Left lobe of liver (tissue), 2 donors: Measurements from ENCODE around the gene CLASP2. TPM values are rescaled to one million over a fixed set of nuclear protein-coding genes. Genes with fewer than 3 reads are reported as not detected.
"Not testable (repeated sequence)": the region's sequence is repeated elsewhere in the genome, so short reads cannot be mapped to it uniquely, and the experiment has no call there.

Experiments
- ATAC-seq: fragments of 200-7000 bp; cut with Tn5 transposase; one replicate; pipeline ENCODE4 v1.9.1; 2020; ENCODE audit warnings: mild to moderate bottlenecking, moderate library complexity
- DNase-seq: peaks from one replicate; pipeline ENCODE4 v3.0.0-alpha.2; 2020; ENCODE audit warnings: low spot score
- total RNA-seq: library from RNA; stranded (reverse); gene quantifications from one replicate; pipeline ENCODE4 v1.2.1, GENCODE V29; 2021
- donor health status: DM: no; HTN: no; CAD: no; lungs with moderate emphysema.
- donor health status: DM: no; HTN: yes; CAD: no.

The CLASP2 gene
- total RNA-seq, 1 donor from 2014 or later, result 16.7 TPM

DNA sequence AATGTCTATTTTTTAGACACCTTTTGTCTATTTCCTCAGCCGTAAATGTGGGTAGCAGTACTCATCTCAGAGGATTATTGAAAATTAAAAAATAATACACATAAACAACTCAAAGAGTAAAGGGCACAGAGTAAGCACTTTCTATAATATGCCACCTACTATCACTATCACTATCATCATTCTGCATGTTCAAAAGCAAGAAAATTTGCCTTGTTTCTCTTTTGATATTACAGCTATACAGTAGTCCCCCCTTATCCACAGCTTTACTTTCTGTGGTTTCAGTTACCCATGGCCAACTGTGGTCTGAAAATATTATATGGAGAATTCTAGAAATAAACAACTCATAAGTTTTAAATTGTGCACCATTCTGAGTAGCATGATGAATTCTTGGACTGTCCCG, 27.7 kb downstream of the CLASP2 start:
- ATAC-seq (no peak), DNase-seq (no peak)

DNA sequence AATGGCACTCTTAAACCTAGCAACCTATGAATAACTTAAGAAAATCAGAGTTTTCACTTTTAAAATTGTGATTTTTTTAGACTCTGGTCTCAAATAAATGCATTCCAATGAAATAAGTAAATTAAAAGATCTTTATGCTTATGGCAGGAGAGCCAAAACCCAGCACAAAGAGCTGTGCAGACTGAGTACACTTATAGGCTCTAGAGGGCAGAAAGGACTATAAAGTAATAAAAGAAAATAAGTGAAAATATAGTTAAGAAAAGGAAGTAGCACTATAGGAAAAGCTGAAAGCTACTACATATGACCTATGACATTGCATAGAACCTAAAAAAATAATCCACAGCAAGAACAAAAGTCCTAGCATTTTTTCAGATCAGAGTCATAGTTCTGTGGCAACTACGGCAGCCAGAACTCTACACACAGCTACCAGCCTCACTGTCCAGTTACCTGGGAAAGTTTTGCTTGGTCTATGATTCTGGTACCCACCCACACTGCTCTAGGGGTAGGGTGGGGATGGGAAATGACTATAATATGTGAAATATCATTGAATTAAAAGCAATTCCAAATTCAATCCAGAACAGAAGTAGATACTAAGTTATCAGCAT, 30.5 kb downstream of the CLASP2 start:
- ATAC-seq, result no peak
- DNase-seq, result no peak

DNA sequence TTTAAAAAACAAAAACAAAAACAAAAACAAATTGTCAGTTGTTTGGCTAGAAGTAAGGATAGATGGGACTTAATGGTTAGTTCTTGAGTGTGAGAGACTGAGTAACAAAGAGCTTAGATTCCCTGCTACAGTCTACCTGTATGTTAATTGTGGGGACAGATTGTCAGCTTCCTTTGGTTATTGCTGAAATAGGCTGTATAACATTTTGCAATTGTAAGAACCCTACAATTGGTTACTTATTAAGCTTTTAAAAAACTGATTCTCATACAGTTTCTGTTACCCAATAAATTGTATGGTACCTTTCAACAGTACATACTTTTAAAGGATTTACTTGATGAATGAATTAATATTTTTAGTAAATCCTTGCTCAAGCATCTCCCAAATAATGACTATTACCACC, 35.3 kb downstream of the CLASP2 start:
- DNase-seq, result no peak
- ATAC-seq, result peak; percentile 78

DNA sequence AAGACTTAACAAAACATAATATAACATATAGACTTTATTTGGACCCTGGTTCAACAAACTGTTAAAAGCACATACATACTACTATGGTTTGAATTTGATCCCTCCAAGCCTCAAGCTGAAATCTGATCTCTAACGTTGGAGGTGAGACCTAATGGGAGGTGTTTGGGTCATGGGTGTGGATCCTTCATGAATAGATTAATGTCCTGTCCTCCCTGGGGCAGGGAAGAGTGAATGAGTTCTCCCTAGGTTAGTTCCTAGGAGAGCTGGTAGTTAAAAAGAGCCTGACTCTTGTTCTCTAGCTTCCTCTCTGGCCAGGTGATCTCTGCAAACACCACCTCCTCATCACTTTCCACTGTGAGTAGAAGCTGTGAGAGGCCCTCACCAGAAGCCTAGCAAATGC, 36.4 kb downstream of the CLASP2 start:
- ATAC-seq (no peak), DNase-seq (no peak)

DNA sequence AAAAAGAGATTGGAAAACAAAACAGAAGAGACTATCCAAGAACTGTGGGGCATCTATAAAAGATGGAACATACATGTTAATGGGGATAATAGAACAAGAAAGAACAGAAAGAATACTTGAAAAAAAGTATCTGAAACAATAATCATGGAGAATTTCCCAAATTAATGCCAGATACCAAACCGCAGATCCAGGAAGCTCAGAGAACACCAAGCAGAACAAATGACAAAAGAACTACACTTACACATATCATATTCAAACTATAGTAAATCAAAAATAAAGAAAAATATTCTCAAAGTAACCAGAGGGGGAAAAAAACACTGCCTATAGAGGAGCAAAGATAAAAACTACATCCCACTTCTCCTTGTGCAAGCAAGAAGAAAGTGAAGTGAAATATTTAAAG, 40.0 kb downstream of the CLASP2 start:
- ATAC-seq, result no peak
- DNase-seq, result no peak

DNA sequence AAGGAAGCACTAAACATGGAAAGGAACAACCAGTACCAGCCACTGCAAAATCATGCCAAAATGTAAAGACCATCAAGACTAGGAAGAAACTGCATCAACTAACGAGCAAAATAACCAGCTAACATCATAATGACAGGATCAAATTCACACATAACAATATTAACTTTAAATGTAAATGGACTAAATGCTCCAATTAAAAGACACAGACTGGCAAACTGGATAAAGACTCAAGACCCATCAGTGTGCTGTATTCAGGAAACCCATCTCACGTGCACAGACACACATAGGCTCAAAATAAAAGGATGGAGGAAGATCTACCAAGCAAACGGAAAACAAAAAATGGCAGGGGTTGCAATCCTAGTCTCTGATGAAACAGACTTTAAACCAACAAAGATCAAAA, 44.6 kb downstream of the CLASP2 start:
- DNase-seq, ATAC-seq: not testable (repeated sequence)

DNA sequence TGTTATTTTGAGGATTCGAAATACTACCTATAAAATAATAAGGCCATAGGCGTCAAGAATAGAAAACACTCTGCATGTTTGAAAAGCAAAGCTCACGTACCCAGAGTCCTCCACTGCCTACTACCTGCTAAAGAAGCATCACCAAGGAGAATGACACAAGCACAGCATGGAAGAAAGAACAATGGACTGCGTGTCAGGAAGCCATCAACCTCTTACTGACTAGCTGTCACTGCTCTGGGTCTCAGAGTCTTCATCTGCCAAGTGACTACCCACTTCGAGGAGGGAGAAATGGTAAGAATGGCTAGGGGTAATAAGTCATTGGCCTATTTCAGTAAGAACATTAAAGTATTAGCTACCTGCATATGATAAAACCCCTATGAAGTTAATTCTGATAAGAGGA, 49.4 kb downstream of the CLASP2 start:
- no peak for DNase-seq
- ATAC-seq, result no peak

DNA sequence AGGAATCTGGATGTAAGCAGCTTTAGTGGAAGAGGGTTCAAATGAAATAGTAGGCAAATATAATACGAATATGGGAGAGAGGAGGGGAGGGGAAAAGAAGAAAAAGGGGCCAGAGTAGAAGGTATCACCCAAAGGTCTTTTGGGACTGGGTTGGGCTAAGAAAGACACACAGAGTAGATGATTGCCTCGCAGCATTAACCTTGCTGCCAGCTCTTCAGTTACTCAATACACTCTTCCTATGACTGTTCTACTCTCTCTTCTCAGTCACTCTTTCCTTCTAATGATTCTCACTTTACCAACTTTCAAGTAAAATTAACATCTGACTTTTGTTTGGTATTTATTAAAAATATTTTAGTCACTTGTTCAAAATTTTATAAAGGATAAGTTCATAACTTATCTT, 52.8 kb downstream of the CLASP2 start:
- ATAC-seq, result no peak

DNA sequence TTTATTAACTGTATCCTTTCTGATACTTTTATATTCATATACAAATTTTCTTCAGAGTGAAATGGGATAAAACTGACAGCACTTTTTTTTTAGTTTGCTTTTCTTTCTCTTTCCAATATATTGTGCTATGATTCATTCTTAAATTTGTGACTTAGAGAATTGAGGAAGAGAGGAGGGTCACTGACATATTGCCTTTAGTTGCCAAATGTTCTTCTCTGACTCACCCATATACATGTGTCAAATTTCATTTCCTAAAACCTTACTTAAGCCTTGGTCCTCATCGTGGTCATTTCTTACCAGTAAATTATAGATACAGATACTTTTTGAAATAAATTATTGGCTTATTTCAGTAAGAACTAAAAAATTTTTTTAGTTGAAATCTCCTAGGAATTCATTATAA, 53.9 kb downstream of the CLASP2 start:
- DNase-seq (no peak), ATAC-seq (no peak)

More for the DNA sequence above, 52.8 kb downstream of the CLASP2 start:
- no peak for DNase-seq

DNA sequence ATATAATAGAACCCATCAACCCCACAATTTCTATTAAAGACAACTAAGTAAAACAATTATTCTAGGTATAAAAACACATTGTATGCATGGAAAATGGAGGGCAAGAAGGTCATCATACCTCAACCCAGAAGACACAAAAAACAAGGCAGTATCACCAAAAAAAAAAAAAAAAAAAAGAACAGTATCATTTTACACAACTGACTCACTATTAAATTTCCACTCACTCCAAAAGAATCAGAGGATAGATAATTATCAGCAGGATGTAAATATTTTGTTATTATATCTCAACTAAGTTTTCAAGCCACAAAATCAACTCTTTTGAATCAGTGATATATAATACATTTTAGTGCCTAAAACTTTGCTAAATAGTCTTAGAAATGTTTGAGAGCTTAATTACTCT, 55.0 kb downstream of the CLASP2 start:
- DNase-seq (no peak), ATAC-seq (no peak)

DNA sequence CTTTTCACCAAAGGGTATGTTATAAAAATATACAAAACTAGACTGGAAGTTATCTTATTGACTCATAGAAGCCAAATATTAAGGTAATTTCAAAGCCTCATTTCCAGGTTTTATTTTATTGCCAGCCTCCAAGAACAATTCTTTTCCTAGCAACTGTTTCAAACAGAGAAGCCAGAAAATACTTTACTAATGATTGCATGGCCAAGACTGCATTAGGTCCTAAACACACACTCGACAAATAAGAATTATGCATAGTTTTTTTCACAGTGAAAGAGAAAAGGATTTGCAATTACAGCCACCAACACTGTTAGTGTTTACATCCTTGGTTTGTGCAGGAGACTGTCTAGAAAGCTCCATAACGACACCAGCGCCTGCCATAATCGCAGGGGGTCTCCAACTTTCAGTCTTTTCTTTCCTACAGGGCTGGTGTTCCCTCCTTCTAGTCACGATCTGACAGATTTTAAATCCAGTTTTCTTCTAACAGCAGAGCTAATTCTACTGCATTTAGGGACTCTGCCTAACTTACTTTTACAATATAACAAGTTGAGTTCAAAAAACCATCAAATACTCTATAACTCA, 58.1 kb downstream of the CLASP2 start:
- no peak for DNase-seq
- ATAC-seq, result no peak

DNA sequence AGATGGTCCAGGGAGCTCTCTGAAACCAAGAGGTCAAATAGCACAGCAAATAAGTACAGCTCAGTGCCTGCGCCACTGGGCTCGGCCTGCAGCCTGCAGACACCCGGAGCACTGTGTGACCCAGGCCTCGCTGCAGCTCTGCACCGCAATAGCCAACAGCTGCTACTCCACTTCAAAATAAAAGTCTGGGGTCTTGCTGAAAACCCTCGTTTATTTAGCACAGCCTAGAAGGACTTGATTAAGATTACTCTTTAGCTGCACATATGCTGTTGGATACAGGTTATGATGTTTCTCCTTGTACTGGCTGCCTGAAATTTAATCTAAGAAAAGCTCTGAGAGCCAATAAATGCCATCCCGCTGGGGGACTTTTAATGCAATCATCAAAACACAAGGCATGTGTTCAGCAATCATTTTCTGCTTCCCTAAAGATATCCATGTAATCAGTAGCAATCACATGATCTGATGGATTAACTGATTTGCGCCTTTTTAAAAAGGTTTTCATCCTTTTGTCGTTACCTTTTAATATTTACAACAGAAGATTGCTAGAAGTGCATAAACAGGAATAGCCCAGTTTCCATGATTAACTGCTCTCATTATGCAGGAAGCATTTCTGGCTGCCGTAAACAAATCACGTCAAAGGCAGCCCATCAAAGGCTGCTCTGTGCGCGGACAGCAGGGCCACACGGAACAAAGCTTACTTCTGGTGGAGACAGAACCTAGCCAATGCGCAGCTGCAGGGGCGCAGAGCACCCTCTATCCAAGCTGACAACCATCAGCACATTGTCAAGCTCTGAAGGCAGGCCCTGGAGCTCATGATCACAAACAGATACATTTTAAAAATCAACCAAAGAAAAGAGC, 58.8 kb downstream of the CLASP2 start:
- peak; percentile 66 for DNase-seq

DNA sequence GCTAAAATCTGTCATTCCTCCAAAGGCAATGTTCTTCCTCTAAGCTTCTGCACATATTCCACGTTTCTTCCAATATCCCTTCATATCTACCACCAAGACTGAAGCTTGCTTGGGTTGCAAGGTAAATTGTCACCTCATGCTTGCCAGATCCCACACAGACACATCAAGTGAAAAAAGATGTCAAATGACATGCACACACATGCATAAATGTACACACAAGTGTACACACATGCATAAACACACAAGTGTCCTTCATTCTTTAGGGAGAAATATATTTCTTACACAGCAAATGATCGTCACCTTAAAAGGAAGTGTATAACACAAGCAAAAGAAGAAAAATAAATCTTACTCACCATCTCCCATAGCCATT, 59.4 kb downstream of the CLASP2 start:
- ATAC-seq, result no peak
- no peak for DNase-seq

More for the DNA sequence above, 58.8 kb downstream of the CLASP2 start:
- peak; percentile 98 for ATAC-seq

DNA sequence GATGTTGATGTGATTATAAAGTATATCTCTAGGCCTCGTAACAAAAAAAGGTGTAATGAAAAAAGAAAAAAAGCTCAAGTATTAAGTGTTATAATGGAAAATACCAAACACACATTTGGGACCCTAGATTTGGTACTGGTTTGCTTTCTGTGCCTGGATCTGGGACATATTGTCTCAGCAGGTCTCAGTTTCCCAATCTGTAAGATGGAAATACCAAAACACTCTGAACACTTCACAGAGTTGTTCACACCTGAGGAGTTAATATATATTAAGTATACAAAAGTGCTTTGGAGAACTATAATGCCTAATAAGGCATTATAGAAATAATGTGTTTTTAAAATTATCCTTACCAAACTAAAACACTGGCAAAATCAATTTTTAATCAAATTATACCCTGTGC, 60.0 kb downstream of the CLASP2 start:
- no peak for ATAC-seq
- no peak for DNase-seq

DNA sequence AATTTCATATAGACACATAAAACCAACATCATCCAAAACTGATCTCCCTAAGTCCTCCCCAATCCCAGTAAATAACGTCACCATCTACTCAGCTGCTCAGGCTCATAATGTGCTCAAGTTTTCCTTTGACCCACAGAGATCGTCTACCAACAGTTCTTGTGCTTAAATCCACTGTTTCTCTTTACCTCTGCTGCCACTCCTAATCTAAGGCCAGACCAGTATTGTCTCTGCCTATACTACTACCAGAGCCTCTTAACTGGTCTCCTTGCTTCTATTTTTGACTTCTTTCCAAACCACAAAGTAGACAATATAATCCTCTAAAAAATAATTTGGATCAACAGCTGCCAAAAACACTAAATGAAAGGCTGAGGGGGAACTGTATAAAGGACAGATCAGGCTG, 65.3 kb downstream of the CLASP2 start:
- ATAC-seq (no peak), DNase-seq (no peak)

DNA sequence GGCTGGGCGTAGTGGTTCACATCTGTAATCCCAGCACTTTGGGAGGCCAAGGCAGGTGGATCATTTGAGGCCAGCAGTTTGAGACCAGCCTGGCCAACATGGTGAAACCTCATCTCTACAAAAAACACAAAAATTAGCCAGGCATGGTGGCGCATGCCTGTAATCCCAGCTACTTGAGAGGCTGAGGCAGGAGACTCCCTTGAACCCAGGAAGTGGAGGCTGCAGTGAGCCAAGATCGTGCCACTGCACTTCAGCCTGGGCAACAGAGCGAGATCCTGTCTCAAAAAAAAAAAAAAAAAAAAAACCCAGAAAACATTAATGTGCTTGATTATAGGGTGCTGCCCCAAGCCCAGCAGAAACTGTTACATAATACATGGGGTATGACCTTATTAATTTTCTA, 67.0 kb downstream of the CLASP2 start:
- DNase-seq, ATAC-seq: not testable (repeated sequence)

DNA sequence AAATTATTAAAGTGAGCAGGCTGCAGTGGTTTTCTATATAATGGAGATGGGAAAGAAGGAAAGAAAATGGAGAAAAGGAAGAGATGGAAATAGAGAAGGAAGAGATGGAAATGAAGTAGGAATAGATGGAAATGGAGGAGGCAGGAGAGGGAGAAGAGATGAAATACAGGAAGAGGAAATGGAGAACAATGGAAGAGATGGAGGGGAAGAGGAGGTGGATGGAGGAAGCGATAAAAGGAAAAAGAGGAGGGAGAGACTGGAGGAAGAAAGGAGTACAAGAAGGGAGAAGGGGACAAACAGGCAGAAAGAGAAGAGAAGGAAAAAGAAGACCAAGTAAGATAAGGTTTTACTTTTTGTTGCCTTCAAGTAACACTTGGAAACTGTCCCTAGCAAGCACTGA, 67.6 kb downstream of the CLASP2 start:
- no peak for DNase-seq
- ATAC-seq, result no peak

DNA sequence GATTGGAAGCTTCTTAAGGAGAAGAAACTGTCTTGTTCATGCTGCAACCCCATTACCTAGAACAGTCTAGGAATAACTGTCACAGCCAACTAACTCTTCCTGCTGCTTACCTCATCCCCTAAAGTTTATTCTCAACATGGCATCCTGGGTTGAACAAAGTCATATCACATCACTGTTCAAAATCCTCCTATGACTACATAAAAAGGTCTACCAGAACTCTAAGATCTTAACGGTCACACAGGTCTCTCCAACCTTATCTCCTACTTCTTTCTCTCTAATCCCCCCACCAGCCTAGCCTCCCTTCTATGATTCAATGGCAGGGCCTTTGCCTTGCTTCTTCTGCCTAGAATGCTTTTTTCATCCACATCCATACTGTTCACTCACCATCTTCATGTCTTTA, 69.3 kb downstream of the CLASP2 start:
- DNase-seq, result no peak
- no peak for ATAC-seq

DNA sequence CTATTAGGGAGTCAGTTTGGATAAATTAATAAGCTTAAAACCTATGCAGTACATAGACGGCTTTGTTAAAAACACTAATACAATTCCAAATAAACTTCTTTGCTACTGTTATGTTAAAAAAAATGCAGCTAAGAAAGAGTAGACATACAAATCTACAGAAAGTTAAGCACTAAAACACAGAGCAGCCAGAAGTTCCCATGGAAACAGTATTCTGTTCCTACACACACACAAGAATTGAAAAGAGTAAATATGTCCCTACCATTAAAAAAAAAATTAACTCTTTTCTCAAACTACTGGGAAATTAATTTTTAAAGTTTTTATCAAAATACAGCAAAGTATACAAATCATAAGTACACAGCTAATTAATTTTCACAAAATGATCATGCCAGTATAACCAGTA, 71.6 kb downstream of the CLASP2 start:
- ATAC-seq, result no peak
- DNase-seq, result no peak

DNA sequence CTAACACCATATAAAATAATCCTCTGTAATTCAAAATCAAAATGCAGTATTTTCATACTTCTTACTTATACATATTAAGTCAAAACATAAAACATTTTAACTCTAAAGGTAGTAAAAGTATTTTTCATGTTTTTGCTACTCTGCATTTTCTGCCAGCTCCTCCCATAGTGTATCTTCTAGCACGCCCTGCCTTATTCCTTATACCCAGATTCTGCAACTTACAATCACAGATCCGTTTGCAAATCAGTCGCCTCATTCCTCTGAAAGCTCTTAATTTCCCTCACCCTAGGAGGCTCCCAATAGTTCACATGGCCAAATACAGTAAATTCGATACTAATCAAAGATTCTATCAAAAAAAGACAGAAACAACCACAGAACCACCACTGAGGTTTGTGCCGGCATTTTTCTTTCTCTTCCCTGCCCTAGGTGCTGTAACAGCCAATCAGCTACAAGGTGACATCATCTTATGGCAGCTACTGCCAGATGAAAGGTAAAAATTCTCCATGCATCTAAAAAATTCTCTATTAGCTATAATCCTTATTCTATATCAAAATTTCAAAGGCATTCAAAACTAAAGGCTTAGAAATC, 72.9 kb downstream of the CLASP2 start:
- peak; percentile 36 for ATAC-seq
- no peak for DNase-seq

DNA sequence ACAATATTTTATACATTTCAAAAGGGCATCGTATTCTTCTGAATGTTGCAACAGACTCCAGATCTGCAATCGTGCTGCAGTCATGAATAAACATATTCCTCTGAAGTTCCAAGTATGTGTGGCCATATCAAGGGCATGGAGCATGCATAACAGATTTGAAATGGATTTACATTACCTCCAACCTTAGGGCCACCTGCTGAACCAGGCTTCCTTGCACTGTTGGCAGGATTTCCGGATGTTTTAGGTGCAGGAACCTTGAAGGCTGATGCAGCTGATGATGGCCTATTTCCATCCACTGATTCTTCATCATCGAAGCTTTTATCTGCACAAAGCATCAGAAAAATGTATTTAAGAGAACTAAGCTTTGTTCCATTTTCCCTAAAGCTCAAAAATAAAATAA, 73.5 kb downstream of the CLASP2 start:
- ATAC-seq, result no peak
- no peak for DNase-seq

DNA sequence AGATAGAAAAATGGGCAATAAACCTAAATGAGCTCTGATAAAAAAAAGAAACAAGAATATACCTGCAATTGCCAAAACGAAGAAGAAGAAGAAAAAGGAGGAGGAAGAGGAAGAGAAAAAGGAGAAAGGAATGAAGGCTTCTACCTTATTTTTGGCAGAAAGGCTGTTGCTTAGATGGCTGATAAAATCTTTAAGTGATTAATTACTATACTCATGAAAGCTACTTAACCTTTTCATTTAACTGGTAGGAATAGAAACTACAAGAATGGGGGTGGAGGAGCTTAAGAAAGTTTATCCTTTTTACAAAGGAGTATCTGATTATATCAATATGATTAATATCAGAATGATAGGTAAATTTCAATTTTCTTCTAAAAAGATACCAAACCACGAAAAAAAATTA, 75.2 kb downstream of the CLASP2 start:
- DNase-seq (no peak), ATAC-seq (no peak)
